Lung (tissue), 12 donors: ENCODE results near the gene DEDD2. TPM values are rescaled to one million over a fixed set of nuclear protein-coding genes. Genes with fewer than 3 reads are reported as not detected.

Experiments
- ATAC-seq: fragments of 200-7000 bp; cut with Tn5 transposase; one replicate; pipeline ENCODE4 v1.9.1; 2020; ENCODE audit warnings: moderate number of reproducible peaks; ENCODE audit not compliant: insufficient read depth, low FRiP score
- DNase-seq, 3 donors: peaks; one replicate each; pipeline ENCODE4 v3.0.0-alpha.2; 2013 to 2017
- H3K27ac ChIP-seq, 2 donors: one replicate each; pipeline ENCODE4 v1.5.1; 2013; ENCODE audit warnings: mild to moderate bottlenecking in 2 of 2, moderate library complexity in 2 of 2, control low read depth in 1 of 2, inconsistent platforms in 1 of 2, low read depth in 1 of 2, low read length in 1 of 2
- H3K27me3 ChIP-seq, 3 donors: one replicate each; pipeline ENCODE4 v1.5.1; 2013; ENCODE audit warnings: low read length in 2 of 3; ENCODE audit not compliant: control insufficient read depth in 3 of 3, insufficient read depth in 3 of 3
- H3K36me3 ChIP-seq, 4 donors: one replicate each; pipeline ENCODE4 v1.5.1; 2013; ENCODE audit warnings: low read length in 4 of 4, mild to moderate bottlenecking in 1 of 4, moderate library complexity in 1 of 4; ENCODE audit not compliant: control insufficient read depth in 4 of 4, insufficient read depth in 4 of 4
- H3K4me1 ChIP-seq, 5 donors: one replicate each; pipeline ENCODE4 v1.5.1; 2013; ENCODE audit warnings: low read length in 5 of 5, mild to moderate bottlenecking in 2 of 5, moderate library complexity in 1 of 5; ENCODE audit not compliant: control insufficient read depth in 5 of 5, insufficient read depth in 5 of 5
- H3K4me3 ChIP-seq: one replicate; pipeline ENCODE4 v1.5.1; 2013; ENCODE audit warnings: mild to moderate bottlenecking, control low read depth, moderate library complexity
- H3K9ac ChIP-seq, 2 donors: one replicate each; pipeline ENCODE4 v1.5.1; 2013; ENCODE audit warnings: low read length in 2 of 2, control low read depth in 1 of 2; ENCODE audit not compliant: insufficient read depth in 1 of 2
- H3K9me3 ChIP-seq, 4 donors: one replicate each; pipeline ENCODE4 v1.5.1; 2013; ENCODE audit warnings: low read length in 3 of 4, mild to moderate bottlenecking in 1 of 4, moderate library complexity in 1 of 4; ENCODE audit not compliant: control insufficient read depth in 4 of 4, insufficient read depth in 3 of 4
- WGBS, 2 donors: extraction: QIAGEN DNeasy Blood & Tissue Kit; methylation state at CpG; one replicate each; pipeline ENCODE4 v1.1.7; 2013; 5-methylcytosine and 5-hydroxymethylcytosine counted together
- polyA plus RNA-seq, 2 donors: library from polyadenylated mRNA; stranded (reverse); fragments of 200-250 nt; gene quantifications; one replicate each; pipeline ENCODE4 v1.2.1, GENCODE V29; 2013
- total RNA-seq, 2 donors: library from RNA; depleted of rRNA in 1 of 2; stranded (reverse); fragments of >200 nt in 1 of 2; gene quantifications; one replicate each; pipeline ENCODE4 v1.2.1, GENCODE V29; 2014 to 2021
- TF ChIP-seq, protein P1 (sequence below): IDR thresholded peaks from 2 replicates; pipeline ENCODE4 v1.5.1; 2012; ENCODE audit warnings: mild to moderate bottlenecking; ENCODE audit errors: control extremely low read depth, extremely low read depth
- donor health status: control.
- donor health status: control.
- donor health status: Bipolar disorder and iron deficiency.
- donor health status: healthy.
- donor health status: DM: yes; HTN: yes; CAD: no.

The DEDD2 gene
- total and polyA plus RNA-seq, 4 donors = 31.4 to 60.8 (median 36.7) TPM

DNA sequence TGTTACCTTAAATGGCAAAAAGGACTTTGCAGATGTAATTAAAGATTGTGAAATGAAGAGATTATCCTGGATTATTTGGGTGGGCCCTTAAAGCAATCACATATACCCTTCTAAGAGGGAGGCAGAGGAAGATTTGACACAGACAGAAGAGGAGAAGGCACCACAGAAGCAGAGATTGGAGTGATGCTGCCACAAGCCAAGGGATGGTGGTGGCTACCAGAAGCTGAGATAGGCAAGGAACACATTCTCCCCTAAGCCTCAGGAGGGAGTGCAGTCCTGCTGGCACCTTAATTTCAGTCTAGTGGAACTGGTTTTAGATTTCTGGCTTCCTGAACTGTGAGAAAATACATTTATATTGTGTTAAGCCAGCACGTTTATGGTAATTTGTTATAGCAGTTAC lies 24.2 kb downstream of the DEDD2 start:
- DNase-seq (no peak), ATAC-seq (no peak)
- no peak overlapping the region for H3K9ac ChIP-seq
- no peak overlapping the region for H3K27ac ChIP-seq
- H3K27me3 ChIP-seq = peaks cover 0 to 6% (median 0%) of the 10 kb centered on the region in 3 donors
- peaks cover 0 to 8% (median under 1%) of the 10 kb centered on the region in 4 donors for H3K36me3 ChIP-seq
- no peak overlapping the region for H3K4me3 ChIP-seq
- WGBS, 2 donors = 76 to 93% methylated on average over 1 of the region's 1 CpG
- H3K9me3 ChIP-seq = peaks cover 0 to 4% (median 2%) of the 10 kb centered on the region in 4 donors
- H3K4me1 ChIP-seq = peaks cover 0 to 2% (median 0%) of the 10 kb centered on the region in 5 donors
- TF ChIP-seq, protein P1, sequence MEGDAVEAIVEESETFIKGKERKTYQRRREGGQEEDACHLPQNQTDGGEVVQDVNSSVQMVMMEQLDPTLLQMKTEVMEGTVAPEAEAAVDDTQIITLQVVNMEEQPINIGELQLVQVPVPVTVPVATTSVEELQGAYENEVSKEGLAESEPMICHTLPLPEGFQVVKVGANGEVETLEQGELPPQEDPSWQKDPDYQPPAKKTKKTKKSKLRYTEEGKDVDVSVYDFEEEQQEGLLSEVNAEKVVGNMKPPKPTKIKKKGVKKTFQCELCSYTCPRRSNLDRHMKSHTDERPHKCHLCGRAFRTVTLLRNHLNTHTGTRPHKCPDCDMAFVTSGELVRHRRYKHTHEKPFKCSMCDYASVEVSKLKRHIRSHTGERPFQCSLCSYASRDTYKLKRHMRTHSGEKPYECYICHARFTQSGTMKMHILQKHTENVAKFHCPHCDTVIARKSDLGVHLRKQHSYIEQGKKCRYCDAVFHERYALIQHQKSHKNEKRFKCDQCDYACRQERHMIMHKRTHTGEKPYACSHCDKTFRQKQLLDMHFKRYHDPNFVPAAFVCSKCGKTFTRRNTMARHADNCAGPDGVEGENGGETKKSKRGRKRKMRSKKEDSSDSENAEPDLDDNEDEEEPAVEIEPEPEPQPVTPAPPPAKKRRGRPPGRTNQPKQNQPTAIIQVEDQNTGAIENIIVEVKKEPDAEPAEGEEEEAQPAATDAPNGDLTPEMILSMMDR = no peak

- TF ChIP-seq, protein P1 = no peak
- H3K27me3 ChIP-seq = peaks cover 0 to 6% (median 0%) of the 10 kb centered on the region in 3 donors
- WGBS, 2 donors = 49 to 65% methylated on average over 3 of the region's 3 CpGs
- H3K9me3 ChIP-seq = peaks cover 0 to 4% (median 2%) of the 10 kb centered on the region in 4 donors
- H3K4me1 ChIP-seq = no peaks in the 10 kb centered on the region
- ATAC-seq (peak; percentile 58), DNase-seq (no peak)
- H3K36me3 ChIP-seq = no peaks in the 10 kb centered on the region
- H3K27ac ChIP-seq = no peak overlapping the region
- H3K4me3 ChIP-seq = no peak overlapping the region
- no peak overlapping the region for H3K9ac ChIP-seq
These were observed 25.6 kb downstream of the DEDD2 start for GRCh38 chr19:42191855-42192254.

DNA sequence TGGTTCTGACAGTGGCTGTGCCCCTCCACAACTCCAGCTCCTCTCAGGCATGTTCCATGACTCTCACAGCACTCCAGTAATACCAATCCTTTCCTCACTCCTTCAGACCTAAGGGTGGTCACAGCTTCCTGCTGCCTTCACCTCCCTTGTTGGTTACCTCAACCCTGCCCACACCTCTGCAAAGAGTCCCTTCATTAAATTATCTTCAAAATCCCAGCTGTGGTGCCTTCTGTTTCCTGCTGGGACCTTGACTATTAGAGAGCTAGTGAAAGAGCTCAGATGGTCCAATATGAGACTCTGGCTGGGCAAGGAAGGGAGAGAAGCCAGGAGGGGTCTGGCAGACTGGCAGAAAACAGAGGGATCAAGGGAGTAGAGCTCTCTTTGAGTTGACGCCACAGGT lies 26.1 kb downstream of the DEDD2 start:
- H3K27ac ChIP-seq = peak overlapping the region in 1 of 2 donors; percentile 6
- peaks cover 0 to 4% (median 2%) of the 10 kb centered on the region in 4 donors for H3K9me3 ChIP-seq
- WGBS, 2 donors = 81 to 83% methylated on average over 1 of the region's 1 CpG
- no peaks in the 10 kb centered on the region for H3K36me3 ChIP-seq
- H3K27me3 ChIP-seq = peaks cover 0 to 6% (median 0%) of the 10 kb centered on the region in 3 donors
- TF ChIP-seq, protein P1 = no peak
- H3K4me1 ChIP-seq = no peaks in the 10 kb centered on the region
- DNase-seq (no peak), ATAC-seq (no peak)
- no peak overlapping the region for H3K4me3 ChIP-seq
- H3K9ac ChIP-seq = no peak overlapping the region

DNA sequence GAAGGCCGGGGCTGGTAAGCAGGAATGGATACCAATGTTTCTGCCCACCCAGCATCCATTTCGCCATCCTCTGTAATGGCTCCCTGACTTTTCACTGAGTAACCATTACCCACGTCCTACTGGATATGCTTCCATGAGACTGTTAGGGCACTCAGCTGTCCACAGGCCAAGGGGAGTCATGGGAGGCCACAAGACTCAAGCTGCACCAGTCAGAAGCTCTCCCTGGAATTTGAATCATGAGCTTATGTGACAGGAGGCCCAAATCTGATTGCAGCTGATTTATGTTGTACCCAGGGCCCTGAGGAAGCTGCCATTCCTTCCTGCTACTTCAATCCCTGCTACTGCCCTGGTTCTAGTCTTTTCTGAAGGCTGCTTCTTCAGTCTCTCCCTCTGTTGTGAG lies 28.3 kb downstream of the DEDD2 start:
- TF ChIP-seq, protein P1 = no peak
- Histone ChIP-seq H3K9me3 (peaks cover 0 to 4% (median 3%) of the 10 kb centered on the region in 4 donors), H3K9ac (no peak overlapping the region), H3K4me1 (peaks cover 0 to 5% (median 0%) of the 10 kb centered on the region in 5 donors), H3K27me3 (peaks cover 0 to 6% (median 0%) of the 10 kb centered on the region in 3 donors), H3K4me3 (no peak overlapping the region), H3K27ac (no peak overlapping the region), H3K36me3 (no peaks in the 10 kb centered on the region)
- DNase-seq (no peak), ATAC-seq (no peak)
- 82 to 89% methylated on average over 3 of the region's 3 CpGs for whole genome bisulfite sequencing, 2 donors
